GM19372 (cell line): ENCODE results near the gene IPO11.

Source experiments
- ATAC-seq: cut with Tn5 transposase; IDR thresholded peaks from one replicate; pipeline ENCODE4 v1.9.1; 2021; ENCODE audit warnings: mild to moderate bottlenecking, low read depth, moderate library complexity; ENCODE audit not compliant: unreplicated experiment

The IPO11 gene

DNA sequence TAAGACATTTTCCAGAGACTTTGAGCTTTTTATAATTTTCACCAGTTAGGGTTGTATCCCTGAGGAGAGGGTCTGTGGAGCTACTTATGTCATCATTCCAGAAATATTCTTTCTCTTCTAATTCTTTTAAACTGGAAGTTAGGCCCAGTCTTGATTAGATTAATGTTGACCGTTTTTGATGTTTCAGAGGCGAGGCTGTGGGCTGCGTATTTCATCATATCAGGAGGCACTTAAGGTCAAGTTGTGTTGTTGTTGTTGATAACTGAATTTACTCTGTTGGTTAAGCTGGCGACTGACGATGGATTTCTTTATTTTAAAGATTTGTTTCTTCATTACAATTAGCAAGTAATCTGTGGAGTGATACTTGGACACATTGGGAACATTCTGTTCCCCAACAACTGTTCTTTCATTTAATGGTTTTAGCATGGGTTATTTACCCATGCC lies 20.1 kb downstream of the IPO11 start:
- ATAC-seq, result no peak

DNA sequence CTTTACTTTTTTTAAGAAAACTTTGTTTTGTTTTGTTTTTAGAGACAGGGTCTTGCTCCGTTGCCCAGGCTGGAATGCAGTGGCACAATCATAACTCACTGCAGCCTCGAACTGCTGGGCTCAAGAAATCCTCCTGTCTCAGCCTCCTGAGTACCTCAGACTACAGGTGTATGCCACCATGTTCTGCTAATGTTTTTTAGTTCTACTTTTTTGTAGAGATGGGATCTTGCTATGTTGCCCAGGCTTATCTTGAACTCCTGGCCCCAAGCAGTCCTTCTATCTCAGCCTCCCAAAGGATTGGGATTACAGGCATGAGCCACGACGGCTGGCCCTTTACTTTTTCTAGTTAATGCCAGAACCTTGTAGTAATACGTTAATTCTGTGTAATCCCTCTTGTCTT lies 36.0 kb downstream of the IPO11 start:
- no peak for ATAC-seq

DNA sequence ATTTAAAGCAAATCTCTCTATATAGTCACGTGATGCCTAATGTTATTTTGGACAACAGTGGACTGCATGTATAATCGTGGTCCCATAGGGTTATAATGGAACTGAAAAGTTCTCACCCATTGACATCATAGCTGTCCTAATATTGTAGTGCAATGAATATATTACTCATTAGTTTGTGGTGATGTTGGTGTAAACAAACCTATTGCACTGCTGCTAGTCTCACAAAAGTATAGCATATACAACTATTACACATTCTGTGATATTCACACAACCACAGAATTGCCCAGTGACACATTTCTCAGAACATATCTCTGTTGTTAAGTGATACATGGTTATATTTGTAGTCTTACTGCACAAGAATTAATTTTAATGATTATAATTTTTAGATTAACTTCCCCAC lies 37.7 kb downstream of the IPO11 start:
- no peak for ATAC-seq

DNA sequence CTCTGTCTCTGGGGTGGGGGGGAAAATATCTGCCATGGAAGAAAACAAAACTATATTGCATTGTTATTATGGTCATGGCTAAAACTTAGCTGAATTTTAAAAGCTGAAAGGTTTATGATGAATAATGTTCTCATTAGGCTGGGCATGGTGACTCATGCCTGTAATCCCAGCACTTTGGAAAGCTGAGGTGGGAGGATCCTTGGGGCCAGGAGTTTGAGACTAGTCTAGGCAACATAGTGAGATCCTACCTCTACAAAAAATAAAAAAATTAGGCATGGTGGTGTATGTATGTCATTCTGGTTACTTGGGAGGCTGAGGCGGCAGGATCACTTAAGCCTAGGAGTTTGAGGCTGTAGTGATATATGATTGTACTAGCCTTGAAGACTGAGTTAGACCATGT lies 44.5 kb downstream of the IPO11 start:
- ATAC-seq, result no peak

DNA sequence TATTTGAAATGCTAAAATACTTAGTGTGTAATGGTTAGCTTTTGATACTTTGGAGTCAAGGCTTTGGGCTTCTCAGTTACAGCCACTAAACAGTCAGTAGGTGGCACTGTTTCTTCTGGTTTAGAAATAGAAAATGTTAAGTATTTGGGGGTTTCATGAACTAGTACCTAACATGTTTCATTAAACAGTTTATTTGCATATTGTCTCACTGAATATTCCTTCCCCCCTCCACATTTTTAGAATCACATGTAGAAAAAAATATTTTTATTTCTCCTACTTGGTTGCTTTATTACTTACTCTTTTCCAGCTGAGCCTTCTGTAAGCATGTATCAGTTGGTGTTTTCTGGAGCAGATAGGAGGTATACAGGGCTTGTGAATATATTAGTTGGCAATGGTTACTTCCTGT lies 48.0 kb downstream of the IPO11 start:
- ATAC-seq, result peak; percentile 83

GRCh38 chr5:62461561-62461960 lies 49.0 kb downstream of the IPO11 start:
- no peak for ATAC-seq

DNA sequence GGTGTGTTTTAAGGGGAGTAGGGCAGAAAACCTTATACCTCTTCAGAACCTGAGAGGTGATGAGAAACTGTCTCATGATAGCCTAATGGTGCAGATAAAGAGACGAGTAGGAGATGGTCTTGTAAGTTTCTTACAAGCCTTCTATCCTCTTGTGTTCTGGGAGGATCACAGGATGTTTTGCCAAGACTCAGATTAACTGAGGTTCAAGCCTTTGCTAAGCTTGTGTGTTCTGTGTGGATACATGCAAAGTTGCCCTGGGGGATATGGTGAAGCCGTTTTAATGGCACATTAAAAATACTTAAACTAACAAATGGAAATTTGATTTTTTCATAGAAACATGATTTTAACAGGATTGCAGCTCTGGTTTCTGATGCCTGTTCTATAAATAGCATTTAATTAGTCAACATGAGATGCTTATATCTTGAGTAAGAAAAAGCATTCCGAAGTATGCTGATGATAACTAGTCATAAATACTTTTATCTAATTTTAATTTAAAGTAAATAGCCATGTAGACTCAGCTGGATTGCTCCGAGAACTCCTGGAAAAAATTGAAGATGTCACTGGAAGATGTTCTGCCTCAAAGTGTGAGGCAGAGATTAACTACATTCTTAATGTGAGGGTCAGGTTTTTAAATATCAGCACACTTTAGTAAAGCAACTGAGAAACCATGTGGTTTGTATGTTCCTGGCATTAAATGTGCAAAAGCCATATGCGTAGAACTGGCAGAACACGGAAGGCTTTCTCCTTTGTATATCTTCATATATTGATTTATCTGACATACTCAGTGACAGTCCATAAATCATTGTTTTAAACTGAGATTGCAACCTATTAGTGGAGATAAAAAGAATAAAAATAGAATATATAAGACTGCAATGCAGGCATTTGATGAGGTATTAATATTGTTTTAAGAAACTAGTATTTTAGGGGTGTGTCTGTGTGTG lies 53.7 kb downstream of the IPO11 start:
- no peak for ATAC-seq

- ATAC-seq, result no peak
Observed at GRCh38 chr5:62473209-62473608, 60.6 kb downstream of the IPO11 start.

DNA sequence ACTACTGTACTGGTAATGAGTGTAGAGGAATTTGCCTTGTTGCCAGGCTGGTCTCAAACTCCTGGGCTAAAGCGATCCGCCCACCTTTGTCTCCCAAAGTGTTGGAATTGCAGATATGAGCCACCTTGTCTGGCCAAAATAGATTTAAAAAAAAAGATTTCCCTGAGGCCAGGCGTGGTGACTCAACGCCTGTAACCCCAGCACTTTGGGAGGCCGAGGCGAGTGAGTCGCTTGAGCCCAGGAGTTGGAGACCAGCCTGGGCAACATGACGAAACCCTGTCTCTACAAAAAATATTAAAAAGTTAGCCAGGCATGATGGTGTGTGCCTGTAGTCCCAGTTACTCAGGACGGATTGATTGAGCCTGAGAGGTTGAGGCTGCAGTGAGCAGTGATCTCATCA lies 62.5 kb downstream of the IPO11 start:
- ATAC-seq, result no peak

GRCh38 chr5:62477801-62478200 lies 65.2 kb downstream of the IPO11 start:
- ATAC-seq, result no peak

DNA sequence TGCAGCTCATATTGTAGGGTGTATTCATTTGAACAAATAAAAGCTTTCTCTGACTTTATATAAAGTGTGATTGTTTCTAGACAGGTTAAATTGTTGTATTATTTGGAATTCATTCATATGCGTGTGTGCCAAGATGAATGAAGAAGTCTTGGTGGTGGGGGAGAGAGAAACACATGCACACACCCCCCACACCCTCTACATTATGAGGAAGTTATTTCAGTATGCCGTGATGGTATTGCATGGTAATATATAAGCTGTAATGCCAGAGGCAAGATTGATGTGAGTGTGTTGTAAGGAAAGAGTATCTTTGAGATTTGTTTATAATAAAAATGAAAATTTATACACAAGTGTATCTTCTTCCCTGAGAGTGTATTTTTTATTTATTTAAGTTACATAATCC lies 71.0 kb downstream of the IPO11 start:
- ATAC-seq, result no peak

- ATAC-seq, result no peak
Observed at GRCh38 chr5:62486672-62487071, 74.1 kb downstream of the IPO11 start.

GRCh38 chr5:62488531-62488930 lies 76.0 kb downstream of the IPO11 start:
- ATAC-seq, result no peak

GRCh38 chr5:62489471-62489870 lies 76.9 kb downstream of the IPO11 start:
- no peak for ATAC-seq

DNA sequence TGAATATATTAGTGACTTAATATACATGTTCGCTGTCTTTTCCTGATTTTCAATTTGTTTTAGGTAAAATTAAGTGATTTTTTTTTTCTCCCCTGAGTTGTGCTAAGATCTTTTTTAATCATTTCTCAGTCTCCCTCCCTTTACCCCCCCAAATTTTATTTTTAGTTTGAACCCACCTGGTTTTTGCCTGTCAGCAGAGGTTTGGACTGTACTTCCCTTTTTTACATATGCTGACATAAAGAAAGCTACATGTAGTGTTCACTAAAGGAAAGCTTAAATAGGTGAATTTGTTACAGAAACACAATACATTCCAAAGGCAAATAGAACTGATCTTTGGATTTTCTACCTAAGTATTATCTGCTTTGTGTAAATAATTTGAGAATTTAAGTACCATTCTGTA lies 82.2 kb downstream of the IPO11 start:
- no peak for ATAC-seq

- ATAC-seq, result no peak
Observed at GRCh38 chr5:62496876-62497275, 84.3 kb downstream of the IPO11 start.

DNA sequence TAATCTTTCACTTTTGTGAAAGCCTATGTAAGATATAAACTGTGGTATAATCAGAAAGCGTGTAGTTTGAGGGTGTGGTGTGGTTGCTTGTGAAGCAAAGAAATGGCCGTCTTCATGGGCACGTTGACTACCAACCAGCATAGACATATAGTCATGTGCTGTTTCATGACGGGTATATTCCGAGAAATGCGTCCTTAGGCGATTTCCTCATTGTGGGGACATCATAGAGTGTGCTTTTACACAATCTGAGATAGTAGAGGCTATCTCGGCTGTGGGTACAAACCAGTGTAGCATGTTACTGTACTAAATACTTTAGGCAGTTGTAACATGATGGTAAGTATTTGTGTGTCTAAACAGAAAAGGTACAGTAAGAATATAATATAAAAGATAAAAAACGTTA lies 86.4 kb downstream of the IPO11 start:
- ATAC-seq, result no peak

GRCh38 chr5:62499756-62500155 lies 87.2 kb downstream of the IPO11 start:
- no peak for ATAC-seq

DNA sequence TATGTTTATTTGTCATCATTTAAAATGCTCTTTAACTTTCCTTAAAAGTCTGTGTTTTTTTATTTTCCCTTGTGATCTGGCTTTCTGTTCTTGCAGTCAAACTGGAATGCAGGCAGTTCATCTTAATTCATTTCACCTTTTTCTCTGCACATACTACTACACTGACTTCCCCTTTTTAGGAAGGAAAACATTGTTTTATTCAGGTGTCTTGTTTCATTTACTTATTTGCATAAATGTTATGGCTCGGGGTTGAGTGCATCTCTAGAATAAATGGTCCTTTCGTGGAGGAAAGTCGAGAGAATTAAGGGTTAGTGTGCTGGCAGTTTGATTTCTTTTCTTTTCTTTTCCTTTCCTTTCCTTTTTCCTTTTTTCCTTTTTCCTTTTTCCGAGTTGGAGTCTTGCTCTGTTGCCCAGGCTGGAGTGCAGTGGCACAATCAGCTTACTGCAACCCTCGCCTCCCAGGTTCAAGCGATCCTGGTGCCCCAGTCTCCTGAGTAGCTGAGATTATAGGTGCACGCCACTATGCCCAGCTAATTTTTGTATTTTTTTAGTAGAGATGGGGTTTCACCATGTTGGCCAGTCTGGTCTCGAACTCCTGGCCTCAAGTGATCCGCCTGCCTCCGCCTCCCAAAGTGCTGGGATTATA lies 90.0 kb downstream of the IPO11 start:
- ATAC-seq, result no peak

DNA sequence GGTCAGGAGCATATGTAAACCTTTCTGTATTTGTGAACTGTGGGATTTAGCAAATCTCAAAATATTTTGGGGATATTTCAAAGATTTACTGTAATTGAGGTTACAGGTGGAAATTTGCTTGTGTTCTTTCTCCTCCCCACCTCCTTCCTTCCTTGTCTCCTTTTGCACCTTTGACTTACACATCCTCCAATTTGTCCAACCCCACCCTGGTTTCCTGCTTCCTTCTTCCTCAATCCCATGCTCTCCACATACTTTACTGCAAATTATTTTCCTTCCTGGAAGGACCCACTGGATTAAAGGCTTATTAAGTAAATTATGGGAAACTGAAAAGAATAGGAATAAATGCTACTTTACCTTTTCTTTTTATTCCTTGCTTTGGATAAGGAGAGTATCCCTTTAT lies 91.6 kb downstream of the IPO11 start:
- no peak for ATAC-seq

DNA sequence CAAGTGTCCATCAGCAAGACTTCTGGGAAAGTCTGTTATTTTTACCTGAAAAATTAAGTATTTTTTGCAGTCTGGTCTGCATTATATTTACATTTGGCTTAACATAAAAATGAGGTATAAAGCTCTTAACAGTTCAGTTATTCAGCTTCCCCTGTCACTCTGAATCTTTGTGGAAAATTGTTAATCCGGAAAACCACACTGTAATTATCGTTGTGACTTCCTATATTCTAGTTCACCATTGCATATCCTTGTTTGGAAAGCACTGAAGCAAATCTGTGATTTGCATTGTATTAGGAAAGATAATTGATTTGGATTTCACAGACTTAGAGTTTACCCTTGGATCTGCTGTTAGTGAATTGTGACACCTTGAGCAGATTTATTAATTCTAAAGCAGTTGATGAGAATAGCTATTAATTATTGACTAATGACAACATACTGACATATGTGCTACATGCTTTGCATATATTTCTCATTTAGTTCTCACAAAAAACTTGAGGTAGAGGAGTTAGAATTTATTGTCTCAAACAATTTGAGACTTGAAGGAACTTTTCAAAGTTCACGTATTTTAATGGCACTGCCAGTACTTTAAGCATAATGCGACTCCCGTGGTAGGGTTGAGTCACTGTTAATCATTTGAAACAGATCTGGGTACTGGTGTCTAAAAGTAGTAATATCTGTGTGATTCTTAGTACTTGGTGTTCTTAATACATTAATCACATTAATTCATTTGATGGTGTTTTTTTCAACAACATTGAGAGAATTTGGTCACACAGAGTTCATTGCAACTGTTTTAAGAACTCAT lies 94.3 kb downstream of the IPO11 start:
- no peak for ATAC-seq
